MM.1S (cell line): ENCODE data around the gene PARD3.

Experiments
- DNase-seq: peaks from one replicate; pipeline ENCODE4 v3.0.0-alpha.2; 2015
- H2AFZ ChIP-seq: fragments of 300-600 bp; sonication (generic); 2 replicates; pipeline ENCODE4 v1.6.0; 2016; ENCODE audit warnings: antibody characterized with exemption, low read length
- H3F3A ChIP-seq: fragments of 300-600 bp; sonication (generic); 2 replicates; pipeline ENCODE4 v1.6.1; 2016; ENCODE audit warnings: mild to moderate bottlenecking, antibody characterized with exemption, low read length, moderate library complexity, mixed read lengths; ENCODE audit not compliant: insufficient read depth
- H3K27ac ChIP-seq: fragments of 300-600 bp; sonication (generic); 2 replicates; pipeline ENCODE4 v1.5.1; 2016; ENCODE audit warnings: mild to moderate bottlenecking, low read length
- H3K27me3 ChIP-seq: fragments of 300-600 bp; sonication (generic); replicated peaks from 2 replicates; pipeline ENCODE4 v1.6.0; 2016; ENCODE audit warnings: low read length; ENCODE audit not compliant: insufficient read depth
- H3K36me3 ChIP-seq: fragments of 300-600 bp; sonication (generic); replicated peaks from 2 replicates; pipeline ENCODE4 v1.6.1; 2016; ENCODE audit warnings: mild to moderate bottlenecking, low read length, mixed read lengths; ENCODE audit not compliant: insufficient read depth
- H3K4me1 ChIP-seq: fragments of 300-600 bp; sonication (generic); 2 replicates; pipeline ENCODE4 v1.6.1; 2016; ENCODE audit warnings: low read length, mixed read lengths
- H3K4me2 ChIP-seq: fragments of 300-600 bp; sonication (generic); 2 replicates; pipeline ENCODE4 v1.6.0; 2016; ENCODE audit warnings: low read depth, low read length
- H3K4me3 ChIP-seq: fragments of 300-600 bp; sonication (generic); 2 replicates; pipeline ENCODE4 v1.5.1; 2016; ENCODE audit warnings: low read length, mixed read lengths
- H3K79me2 ChIP-seq: fragments of 300-600 bp; sonication (generic); 2 replicates; pipeline ENCODE4 v1.6.1; 2016; ENCODE audit warnings: mixed run types, low read length, mixed read lengths
- H3K9ac ChIP-seq: fragments of 300-600 bp; sonication (generic); 2 replicates; pipeline ENCODE4 v1.6.1; 2016; ENCODE audit warnings: low read length, mixed read lengths
- H3K9me2 ChIP-seq: fragments of 300-600 bp; sonication (generic); replicated peaks from 2 replicates; pipeline ENCODE4 v1.6.1; 2016; ENCODE audit warnings: mild to moderate bottlenecking, low read length, mixed read lengths; ENCODE audit not compliant: insufficient read depth
- H3K9me3 ChIP-seq: fragments of 300-600 bp; sonication (generic); replicated peaks from 2 replicates; pipeline ENCODE4 v1.6.1; 2016; ENCODE audit warnings: mild to moderate bottlenecking, low read length, mixed read lengths; ENCODE audit not compliant: insufficient read depth
- H4K20me1 ChIP-seq: fragments of 300-600 bp; sonication (generic); 2 replicates; pipeline ENCODE4 v1.6.1; 2016; ENCODE audit warnings: mild to moderate bottlenecking, low read length, moderate library complexity, mixed read lengths; ENCODE audit not compliant: insufficient read depth
- EZH2 ChIP-seq: fragments of 300-600 bp; sonication (generic); optimal IDR thresholded peaks from 2 replicates; pipeline ENCODE3; 2017; ENCODE audit warnings: low read depth, mild to moderate bottlenecking, antibody characterized with exemption, low read length, mixed read lengths
- EZH2phosphoT487 ChIP-seq: fragments of 300-600 bp; sonication (generic); IDR thresholded peaks from 2 replicates; pipeline ENCODE4 v1.6.1; 2018; ENCODE audit warnings: antibody characterized with exemption, low read length
- TF ChIP-seq, protein P1 (sequence below): fragments of 300-600 bp; sonication (generic); IDR thresholded peaks from 2 replicates; pipeline ENCODE4 v1.5.1; 2016; ENCODE audit warnings: antibody characterized with exemption, low read length, mixed read lengths

Gene PARD3

DNA sequence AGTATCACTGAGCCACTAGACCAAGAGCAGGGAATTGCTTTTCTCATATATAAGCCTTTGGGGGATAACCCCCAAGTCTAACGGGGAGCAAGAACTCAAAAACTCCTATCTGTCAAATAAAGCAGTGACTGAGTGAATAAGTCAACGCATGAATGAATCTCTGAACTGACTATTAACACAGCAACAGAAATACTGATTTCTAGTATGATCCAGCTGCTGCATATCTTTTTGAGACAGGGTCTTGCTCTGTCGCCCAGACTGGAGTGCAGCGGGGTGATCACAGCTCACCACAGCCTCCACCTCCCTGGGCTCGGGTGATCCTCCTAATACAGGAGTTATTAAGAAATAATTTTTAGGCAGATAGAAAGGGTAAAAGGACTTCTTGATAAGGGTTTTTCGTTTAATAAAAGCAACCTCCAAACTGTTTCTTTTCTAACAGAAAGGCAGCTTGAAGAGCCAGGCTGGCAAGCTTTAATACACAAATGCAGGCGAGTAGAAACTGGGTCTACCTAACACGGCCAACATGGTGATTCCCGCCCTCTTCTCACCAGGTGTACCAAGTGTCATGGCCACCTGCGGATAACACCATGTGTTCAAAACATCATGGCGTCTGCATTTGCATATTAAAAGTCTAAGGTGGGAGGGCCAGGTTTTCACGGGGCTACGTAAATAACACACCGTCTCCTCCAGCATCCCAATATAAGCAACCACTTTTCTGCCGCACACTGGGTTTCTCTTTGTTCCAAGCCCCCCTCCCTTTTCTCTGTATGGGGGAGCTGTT is 631.9 kb downstream of the PARD3 start:
- TF ChIP-seq EZH2phosphoT487 = no peak
- TF ChIP-seq EZH2 = no peak
- TF ChIP-seq, protein P1, sequence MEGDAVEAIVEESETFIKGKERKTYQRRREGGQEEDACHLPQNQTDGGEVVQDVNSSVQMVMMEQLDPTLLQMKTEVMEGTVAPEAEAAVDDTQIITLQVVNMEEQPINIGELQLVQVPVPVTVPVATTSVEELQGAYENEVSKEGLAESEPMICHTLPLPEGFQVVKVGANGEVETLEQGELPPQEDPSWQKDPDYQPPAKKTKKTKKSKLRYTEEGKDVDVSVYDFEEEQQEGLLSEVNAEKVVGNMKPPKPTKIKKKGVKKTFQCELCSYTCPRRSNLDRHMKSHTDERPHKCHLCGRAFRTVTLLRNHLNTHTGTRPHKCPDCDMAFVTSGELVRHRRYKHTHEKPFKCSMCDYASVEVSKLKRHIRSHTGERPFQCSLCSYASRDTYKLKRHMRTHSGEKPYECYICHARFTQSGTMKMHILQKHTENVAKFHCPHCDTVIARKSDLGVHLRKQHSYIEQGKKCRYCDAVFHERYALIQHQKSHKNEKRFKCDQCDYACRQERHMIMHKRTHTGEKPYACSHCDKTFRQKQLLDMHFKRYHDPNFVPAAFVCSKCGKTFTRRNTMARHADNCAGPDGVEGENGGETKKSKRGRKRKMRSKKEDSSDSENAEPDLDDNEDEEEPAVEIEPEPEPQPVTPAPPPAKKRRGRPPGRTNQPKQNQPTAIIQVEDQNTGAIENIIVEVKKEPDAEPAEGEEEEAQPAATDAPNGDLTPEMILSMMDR = no peak
- no peak overlapping the region for H3K4me3 ChIP-seq

DNA sequence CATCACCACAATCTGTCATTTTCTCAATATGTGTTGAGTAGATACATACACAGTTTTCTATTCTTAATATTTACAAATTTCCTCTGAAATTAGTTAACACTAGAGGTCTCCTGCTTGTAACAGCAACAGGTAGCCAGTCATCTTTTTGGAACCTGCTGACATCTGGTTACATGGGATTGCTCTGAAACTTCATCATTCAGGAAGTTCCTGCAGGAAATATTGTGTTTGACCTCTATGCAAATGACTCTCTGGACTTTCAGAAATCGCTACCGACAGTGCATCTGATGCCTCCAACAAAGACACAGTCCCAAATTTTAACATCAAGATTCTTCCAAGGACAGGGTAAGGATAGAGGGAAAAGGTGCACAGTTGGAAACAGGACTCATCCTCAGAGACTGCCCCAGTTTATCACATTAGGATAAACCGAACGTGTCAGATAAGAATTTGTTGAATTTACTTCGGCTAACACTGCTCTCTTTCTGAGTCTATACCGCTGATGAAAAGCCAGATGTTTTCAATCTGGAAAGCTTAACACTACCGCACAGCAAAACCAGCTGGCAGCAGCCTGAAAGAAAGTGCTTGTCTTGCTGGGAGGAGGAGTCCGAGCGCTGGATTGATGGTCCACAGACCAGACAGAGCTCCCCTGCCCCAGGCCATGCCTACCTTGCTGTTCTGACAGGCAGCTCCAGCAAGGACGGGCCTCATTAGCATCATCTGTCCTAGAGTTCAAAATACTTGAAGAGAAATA is 633.4 kb downstream of the PARD3 start:
- Histone ChIP-seq H4K20me1 (no peaks in the 10 kb centered on the region), H3K4me2 (peak overlapping the region; percentile 76), H3K9ac (peak overlapping the region; percentile 25; the same call in 1 of the 2 replicates), H3K4me3 (peak overlapping the region; percentile 33), H3K36me3 (no peaks in the 10 kb centered on the region), H3K9me3 (no peaks in the 10 kb centered on the region), H3K4me1 (peaks cover 27% of the 10 kb centered on the region), H2AFZ (peak overlapping the region; percentile 23; the same call in 1 of the 2 replicates), H3K27ac (peak overlapping the region; percentile 86), H3F3A (peaks cover 14% of the 10 kb centered on the region), H3K79me2 (no peaks in the 10 kb centered on the region), H3K9me2 (no peaks in the 10 kb centered on the region), H3K27me3 (no peaks in the 10 kb centered on the region)
- DNase-seq = peak; percentile 89
- TF ChIP-seq EZH2 (no peak), EZH2phosphoT487 (no peak)
- TF ChIP-seq, protein P1 = peak; percentile 25; the same call in 1 of the 2 replicates

More for the DNA sequence above, 631.9 kb downstream of the PARD3 start:
- no peak for DNase-seq
- Histone ChIP-seq H3K4me1 (peaks cover 27% of the 10 kb centered on the region), H3K9ac (no peak overlapping the region), H3K79me2 (no peaks in the 10 kb centered on the region), H2AFZ (no peak overlapping the region), H3K27me3 (no peaks in the 10 kb centered on the region), H3K36me3 (no peaks in the 10 kb centered on the region), H3K27ac (no peak overlapping the region), H3K9me3 (no peaks in the 10 kb centered on the region), H3K4me2 (no peak overlapping the region), H3F3A (peaks cover 14% of the 10 kb centered on the region), H3K9me2 (no peaks in the 10 kb centered on the region), H4K20me1 (no peaks in the 10 kb centered on the region)

DNA sequence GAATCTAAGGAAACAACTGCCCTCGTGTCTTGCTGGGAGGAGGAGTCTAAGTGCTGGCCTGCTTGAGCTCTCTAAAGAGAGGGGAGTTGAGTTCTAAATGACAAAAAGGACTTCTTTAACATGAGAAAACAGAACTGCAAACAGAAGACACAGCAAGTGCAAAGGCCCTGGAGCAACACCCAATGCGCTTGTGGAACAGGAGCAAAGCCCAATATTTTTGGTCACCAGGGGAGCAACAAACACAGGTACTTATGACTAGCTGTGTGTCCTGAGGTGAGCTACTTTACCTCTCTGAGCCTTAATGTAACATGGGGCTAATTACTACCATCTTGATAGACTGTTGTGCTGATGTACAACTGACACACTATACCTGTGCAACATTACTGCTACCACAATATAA is 634.3 kb downstream of the PARD3 start:
- Histone ChIP-seq H3K4me2 (no peak overlapping the region), H4K20me1 (no peaks in the 10 kb centered on the region), H3K79me2 (no peaks in the 10 kb centered on the region), H3K4me3 (no peak overlapping the region), H3K27me3 (no peaks in the 10 kb centered on the region), H3K36me3 (no peaks in the 10 kb centered on the region), H3K9ac (no peak overlapping the region), H3K9me2 (no peaks in the 10 kb centered on the region), H3K4me1 (peaks cover 27% of the 10 kb centered on the region), H2AFZ (no peak overlapping the region), H3K9me3 (no peaks in the 10 kb centered on the region), H3K27ac (peak overlapping the region; percentile 86; the same call in 1 of the 2 replicates), H3F3A (peaks cover 14% of the 10 kb centered on the region)
- TF ChIP-seq, protein P1 = no peak
- TF ChIP-seq EZH2 = no peak
- no peak for TF ChIP-seq EZH2phosphoT487
- DNase-seq = no peak
